WTC11 (cell line): Measurements from ENCODE around the gene IPPK. TPM values are rescaled to one million over a fixed set of nuclear protein-coding genes. Genes with fewer than 3 reads are reported as not detected.

Experiments used
- ATAC-seq: fragments of 200-7000 bp; cut with Tn5 transposase; 2 replicates; pipeline ENCODE4 v1.10.0; 2021; ENCODE audit warnings: mild to moderate bottlenecking, moderate library complexity
- CTCF ChIA-PET: fragments of 300-600 bp; sonication (Branson Sonifier 250); formaldehyde crosslinking; loops from one replicate; lab custom pipeline; 2021; ENCODE audit warnings: antibody characterized with exemption; lab: Charles Lee
- POLR2A ChIA-PET: fragments of 350-600 bp; sonication (Branson Sonifier 250); formaldehyde crosslinking; loops from one replicate; lab custom pipeline; 2021; ENCODE audit warnings: antibody characterized with exemption; lab: Charles Lee
- DNase-seq: peaks from one replicate; pipeline ENCODE4 v3.0.0; 2021; ENCODE audit warnings: low spot score
- H3K27ac Mint-ChIP-seq: 2 replicates; pipeline ENCODE4 v1.8.0; 2021; ENCODE audit warnings: mixed read lengths
- H3K27me3 Mint-ChIP-seq: 2 replicates; pipeline ENCODE4 v1.8.0; 2021; ENCODE audit warnings: low read depth, mild to moderate bottlenecking, moderate library complexity, mixed read lengths
- H3K36me3 Mint-ChIP-seq: 2 replicates; pipeline ENCODE4 v1.8.0; 2021; ENCODE audit warnings: mixed read lengths
- H3K4me1 Mint-ChIP-seq: 2 replicates; pipeline ENCODE4 v1.8.0; 2022; ENCODE audit warnings: mixed read lengths
- H3K4me3 Mint-ChIP-seq: 2 replicates; pipeline ENCODE4 v1.8.0; 2021; ENCODE audit warnings: mild to moderate bottlenecking, moderate library complexity, mixed read lengths
- H3K9me3 Mint-ChIP-seq: 2 replicates; pipeline ENCODE4 v1.8.0; 2021; ENCODE audit warnings: mixed read lengths
- ARID4B ChIP-seq: sonication (generic); formaldehyde crosslinking; IDR thresholded peaks from 2 replicates; pipeline ENCODE4 v1.8.0; 2023; ENCODE audit warnings: missing genetic modification reagents, mild to moderate bottlenecking, borderline replicate concordance
- ATF2 ChIP-seq: sonication (generic); formaldehyde crosslinking; IDR thresholded peaks from 2 replicates; pipeline ENCODE4 v1.8.1; 2022; ENCODE audit warnings: low read depth, missing genetic modification reagents, borderline replicate concordance
- CBFB ChIP-seq: sonication (generic); formaldehyde crosslinking; IDR thresholded peaks from 2 replicates; pipeline ENCODE4 v1.8.1; 2022; ENCODE audit warnings: mild to moderate bottlenecking, low read depth, missing genetic modification reagents
- E2F5 ChIP-seq: sonication (generic); formaldehyde crosslinking; IDR thresholded peaks from 2 replicates; pipeline ENCODE4 v1.8.1; 2022; ENCODE audit warnings: mild to moderate bottlenecking, moderate library complexity, missing genetic modification reagents
- ELF4 ChIP-seq: sonication (generic); formaldehyde crosslinking; IDR thresholded peaks from 2 replicates; pipeline ENCODE4 v1.8.1; 2022; ENCODE audit warnings: low read depth, mild to moderate bottlenecking, moderate library complexity, missing genetic modification reagents
- ESRRA ChIP-seq: sonication (generic); formaldehyde crosslinking; IDR thresholded peaks from 2 replicates; pipeline ENCODE4 v1.8.1; 2022; ENCODE audit warnings: mild to moderate bottlenecking, missing genetic modification reagents, borderline replicate concordance
- FOXP1 ChIP-seq: sonication (generic); formaldehyde crosslinking; IDR thresholded peaks from 2 replicates; pipeline ENCODE4 v1.8.0; 2022; ENCODE audit warnings: missing genetic modification reagents, mild to moderate bottlenecking, moderate library complexity, borderline replicate concordance
- GABPB1 ChIP-seq: sonication (generic); formaldehyde crosslinking; IDR thresholded peaks from 2 replicates; pipeline ENCODE4 v1.8.1; 2023; ENCODE audit warnings: mild to moderate bottlenecking, missing genetic modification reagents
- GRHL2 ChIP-seq: fragments of 250-450 bp; sonication (Bioruptor Pico); IDR thresholded peaks from 2 replicates; pipeline ENCODE4 v1.8.0; 2022; ENCODE audit warnings: mild to moderate bottlenecking, moderate library complexity; ENCODE audit not compliant: insufficient replicate concordance, severe bottlenecking
- HMGXB4 ChIP-seq: sonication (generic); formaldehyde crosslinking; IDR thresholded peaks from 2 replicates; pipeline ENCODE4 v1.8.1; 2023; ENCODE audit warnings: mild to moderate bottlenecking, moderate library complexity, missing genetic modification reagents
- MAX ChIP-seq: sonication (generic); formaldehyde crosslinking; IDR thresholded peaks from 2 replicates; pipeline ENCODE4 v1.8.0; 2022; ENCODE audit warnings: mild to moderate bottlenecking, missing genetic modification reagents
- MLX ChIP-seq: sonication (generic); formaldehyde crosslinking; IDR thresholded peaks from 2 replicates; pipeline ENCODE4 v1.8.1; 2023; ENCODE audit warnings: mild to moderate bottlenecking, missing genetic modification reagents, moderate library complexity
- MYBL2 ChIP-seq: sonication (generic); formaldehyde crosslinking; IDR thresholded peaks from 2 replicates; pipeline ENCODE4 v1.8.1; 2023; ENCODE audit warnings: mild to moderate bottlenecking, moderate library complexity, missing genetic modification reagents
- NFATC4 ChIP-seq: fragments of 250-450 bp; sonication (Bioruptor Pico); IDR thresholded peaks from 2 replicates; pipeline ENCODE4 v1.9.0; 2021; ENCODE audit warnings: mild to moderate bottlenecking
- NR2C2 ChIP-seq: sonication (generic); formaldehyde crosslinking; IDR thresholded peaks from 2 replicates; pipeline ENCODE4 v1.8.0; 2022; ENCODE audit warnings: mild to moderate bottlenecking, missing genetic modification reagents
- NR3C1 ChIP-seq: sonication (generic); formaldehyde crosslinking; conservative IDR thresholded peaks from 2 replicates; pipeline ENCODE4 v1.8.1; 2023; ENCODE audit warnings: low read depth, mild to moderate bottlenecking, missing genetic modification reagents
- SMAD3 ChIP-seq: sonication (generic); formaldehyde crosslinking; IDR thresholded peaks from 2 replicates; pipeline ENCODE4 v1.8.0; 2022; ENCODE audit warnings: missing genetic modification reagents, mild to moderate bottlenecking, borderline replicate concordance
- TEAD1 ChIP-seq: sonication (generic); formaldehyde crosslinking; IDR thresholded peaks from 2 replicates; pipeline ENCODE4 v1.8.0; 2022; ENCODE audit warnings: mild to moderate bottlenecking, missing genetic modification reagents
- ZBTB43 ChIP-seq: sonication (generic); formaldehyde crosslinking; IDR thresholded peaks from 2 replicates; pipeline ENCODE4 v1.8.1; 2023; ENCODE audit warnings: mild to moderate bottlenecking, missing genetic modification reagents
- ZNF219 ChIP-seq: sonication (generic); formaldehyde crosslinking; IDR thresholded peaks from 2 replicates; pipeline ENCODE4 v1.8.0; 2023; ENCODE audit warnings: missing genetic modification reagents, mild to moderate bottlenecking, borderline replicate concordance
- ZNF263 ChIP-seq: sonication (generic); formaldehyde crosslinking; IDR thresholded peaks from 2 replicates; pipeline ENCODE4 v1.8.1; 2022; ENCODE audit warnings: low read depth, mild to moderate bottlenecking, moderate library complexity, missing genetic modification reagents
- ZNF317 ChIP-seq: sonication (generic); formaldehyde crosslinking; IDR thresholded peaks from 2 replicates; pipeline ENCODE4 v1.8.1; 2023; ENCODE audit warnings: low read depth, mild to moderate bottlenecking, moderate library complexity, missing genetic modification reagents, borderline replicate concordance
- ZNF416 ChIP-seq: fragments of 250-450 bp; sonication (Bioruptor Pico); IDR thresholded peaks from 2 replicates; pipeline ENCODE4 v1.9.0; 2021; ENCODE audit warnings: mild to moderate bottlenecking, inconsistent platforms
- total RNA-seq: library from RNA; stranded (reverse); gene quantifications from 3 replicates; pipeline ENCODE4 v1.2.3, GENCODE V29; 2021

The IPPK gene
- total RNA-seq, 1 experiment from 2014 or later, result 8.6 TPM

- TF ChIP-seq E2F5 (no peak), ATF2 (CRISPR knock-in tag) (no peak), ESRRA (no peak), ZNF263 (CRISPR knock-in tag) (no peak), TEAD1 (CRISPR knock-in tag) (no peak), ZNF219 (no peak), GRHL2 (CRISPR knock-in tag) (no peak), MAX (CRISPR knock-in tag) (no peak), NFATC4 (CRISPR knock-in tag) (no peak), NR3C1 (CRISPR knock-in tag) (no peak)
- TF ChIP-seq, all 79 proteins: peak for 0
Measured at GRCh38 chr9:92613268-92614122, 56.4 kb downstream of the IPPK start (continued).

- Mint-ChIP-seq H3K27me3 (no peaks in the 10 kb centered on the region), H3K27ac (no peak overlapping the region), H3K4me1 (no peaks in the 10 kb centered on the region), H3K4me3 (no peak overlapping the region), H3K36me3 (peaks cover 33% of the 10 kb centered on the region), H3K9me3 (no peaks in the 10 kb centered on the region)
- no peak for ATAC-seq
- no peak for DNase-seq
- CTCF ChIA-PET, result no interaction called here
- POLR2A ChIA-PET, result no interaction called here
- TF ChIP-seq NR2C2 (CRISPR knock-in tag) (no peak), HMGXB4 (CRISPR knock-in tag) (no peak), ZBTB43 (CRISPR knock-in tag) (no peak), GABPB1 (CRISPR knock-in tag) (no peak), SMAD3 (CRISPR knock-in tag) (no peak), MLX (CRISPR knock-in tag) (no peak)
Measured at GRCh38 chr9:92612816-92613215, 57.1 kb downstream of the IPPK start.

- Mint-ChIP-seq H3K27me3 (no peaks in the 10 kb centered on the region), H3K27ac (0 out of 2 replicates have a peak overlapping the region, but pooled peaks have one; percentile 5), H3K4me1 (no peaks in the 10 kb centered on the region), H3K9me3 (no peaks in the 10 kb centered on the region), H3K36me3 (peaks cover 33% of the 10 kb centered on the region), H3K4me3 (no peak overlapping the region)
- ChIA-PET POLR2A (no interaction called here), CTCF (no interaction called here)
- ATAC-seq, result no peak
- DNase-seq, result no peak
- TF ChIP-seq FOXP1 (CRISPR knock-in tag) (no peak), ESRRA (no peak), ZNF317 (CRISPR knock-in tag) (no peak), MYBL2 (CRISPR knock-in tag) (no peak), CBFB (CRISPR knock-in tag) (no peak), ZNF416 (no peak), ELF4 (no peak), ARID4B (CRISPR knock-in tag) (no peak)
Measured at GRCh38 chr9:92612292-92612691, 57.6 kb downstream of the IPPK start.
